Karpas-422 (cell line): ENCODE data around the gene CDKN1A. TPM values are rescaled to one million over a fixed set of nuclear protein-coding genes. Genes with fewer than 3 reads are reported as not detected.
A peak's percentile ranks its signal among the peaks of the same experiment; 100 is the strongest.
"Not testable (repeated sequence)": the region's sequence is repeated elsewhere in the genome, so short reads cannot be mapped to it uniquely, and the experiment has no call there.

Experiments
- DNase-seq: peaks from one replicate; pipeline ENCODE4 v3.0.0-alpha.2; 2015
- H2AFZ ChIP-seq: fragments of 200-600 bp; sonication (generic); 2 replicates; pipeline ENCODE4 v1.6.1; 2014; ENCODE audit warnings: antibody characterized with exemption, low read length, mixed read lengths
- H3K27ac ChIP-seq: fragments of 200-600 bp; sonication (generic); 2 replicates; pipeline ENCODE4 v1.5.1; 2014; ENCODE audit warnings: mild to moderate bottlenecking, low read length, moderate library complexity
- H3K27me3 ChIP-seq: fragments of 200-600 bp; sonication (generic); 2 replicates; pipeline ENCODE4 v1.6.1; 2014; ENCODE audit warnings: low read length, mixed read lengths
- H3K36me3 ChIP-seq: fragments of 200-600 bp; sonication (generic); 2 replicates; pipeline ENCODE4 v1.6.1; 2014; ENCODE audit warnings: low read length, mixed read lengths; ENCODE audit not compliant: insufficient read depth
- H3K4me1 ChIP-seq: fragments of 200-600 bp; sonication (generic); 2 replicates; pipeline ENCODE4 v1.6.1; 2014; ENCODE audit warnings: mild to moderate bottlenecking, low read length, mixed read lengths
- H3K4me2 ChIP-seq: fragments of 200-600 bp; sonication (generic); 2 replicates; pipeline ENCODE4 v1.6.1; 2014; ENCODE audit warnings: low read length, low read depth, mild to moderate bottlenecking; ENCODE audit not compliant: poor library complexity, severe bottlenecking
- H3K4me3 ChIP-seq: fragments of 200-600 bp; sonication (generic); 2 replicates; pipeline ENCODE4 v1.5.1; 2014; ENCODE audit warnings: mild to moderate bottlenecking, antibody characterized with exemption, low read length, mixed read lengths
- H3K79me2 ChIP-seq: fragments of 200-600 bp; sonication (generic); 2 replicates; pipeline ENCODE4 v1.6.1; 2014; ENCODE audit warnings: mild to moderate bottlenecking, low read length, mixed read lengths
- H3K9ac ChIP-seq: fragments of 200-600 bp; sonication (generic); 2 replicates; pipeline ENCODE4 v1.6.0; 2014; ENCODE audit warnings: low read length
- H3K9me2 ChIP-seq: fragments of 200-600 bp; sonication (generic), shearing (Covaris generic); replicated peaks from 2 replicates; pipeline ENCODE4 v1.6.0; 2014; ENCODE audit warnings: mild to moderate bottlenecking, low read length, moderate library complexity; ENCODE audit not compliant: insufficient read depth
- H3K9me3 ChIP-seq: fragments of 300-700, 200-600 bp; sonication (generic); 2 replicates; pipeline ENCODE4 v1.6.1; 2014; ENCODE audit warnings: low read length, mixed read lengths
- H4K20me1 ChIP-seq: fragments of 200-600 bp; sonication (generic); 2 replicates; pipeline ENCODE4 v1.6.1; 2014; ENCODE audit warnings: mild to moderate bottlenecking, antibody characterized with exemption, low read length, low read depth; ENCODE audit not compliant: insufficient read depth
- total RNA-seq: library from RNA; depleted of rRNA; stranded (reverse); fragments of >200 nt; shearing (Covaris generic); gene quantifications from 2 replicates; pipeline ENCODE4 v1.2.3, GENCODE V29; 2014; ENCODE audit warnings: low replicate concordance

Gene CDKN1A
- total RNA-seq, 1 experiment from 2014 or later = 6.8 TPM

- Histone ChIP-seq H3K4me2 (no peak overlapping the region), H2AFZ (no peak overlapping the region)
These were observed 28.6 kb upstream of the CDKN1A start for GRCh38 chr6:36649701-36650484.

GRCh38 chr6:36650848-36651478, 27.6 kb upstream of the CDKN1A start:
- Histone ChIP-seq H2AFZ (no peak overlapping the region), H3K4me3 (no peak overlapping the region), H4K20me1 (no peaks in the 10 kb centered on the region), H3K27ac (no peak overlapping the region), H3K27me3 (no peaks in the 10 kb centered on the region), H3K4me1 (peaks cover 9% of the 10 kb centered on the region), H3K4me2 (peak overlapping the region; percentile 6), H3K36me3 (no peaks in the 10 kb centered on the region), H3K9me3 (no peaks in the 10 kb centered on the region), H3K9me2 (no peaks in the 10 kb centered on the region), H3K9ac (no peak overlapping the region), H3K79me2 (no peaks in the 10 kb centered on the region)
- peak; percentile 64 for DNase-seq

More at GRCh38 chr6:36649701-36650484, 28.6 kb upstream of the CDKN1A start:
- no peak overlapping the region for H3K9ac ChIP-seq
- no peaks in the 10 kb centered on the region for H3K9me3 ChIP-seq
- no peaks in the 10 kb centered on the region for H3K36me3 ChIP-seq
- H3K4me3 ChIP-seq = no peak overlapping the region
- H3K27ac ChIP-seq = no peak overlapping the region
- no peaks in the 10 kb centered on the region for H3K27me3 ChIP-seq
- H3K9me2 ChIP-seq = no peaks in the 10 kb centered on the region
- DNase-seq = no peak
- peaks cover 12% of the 10 kb centered on the region for H3K4me1 ChIP-seq
- no peaks in the 10 kb centered on the region for H4K20me1 ChIP-seq
- H3K79me2 ChIP-seq = no peaks in the 10 kb centered on the region

- no peaks in the 10 kb centered on the region for H3K36me3 ChIP-seq
- H2AFZ ChIP-seq = no peak overlapping the region
- peaks cover 9% of the 10 kb centered on the region for H3K4me1 ChIP-seq
- H3K79me2 ChIP-seq = no peaks in the 10 kb centered on the region
- no peak overlapping the region for H3K4me3 ChIP-seq
- no peak for DNase-seq
- no peak overlapping the region for H3K9ac ChIP-seq
- H3K9me2 ChIP-seq = no peaks in the 10 kb centered on the region
- no peak overlapping the region for H3K27ac ChIP-seq
- H3K27me3 ChIP-seq = no peaks in the 10 kb centered on the region
- H3K9me3 ChIP-seq = no peaks in the 10 kb centered on the region
- H4K20me1 ChIP-seq = no peaks in the 10 kb centered on the region
- no peak overlapping the region for H3K4me2 ChIP-seq
These were observed 26.7 kb upstream of the CDKN1A start for GRCh38 chr6:36651659-36652379.

GRCh38 chr6:36654469-36654868, 24.0 kb upstream of the CDKN1A start:
- not testable (repeated sequence) for H3K4me2 ChIP-seq, H3K9ac ChIP-seq, H3K9me2 ChIP-seq, H3K36me3 ChIP-seq, H4K20me1 ChIP-seq, H3K9me3 ChIP-seq, H3K27ac ChIP-seq, H3K27me3 ChIP-seq, H2AFZ ChIP-seq, H3K79me2 ChIP-seq, DNase-seq, H3K4me3 ChIP-seq
- H3K4me1 ChIP-seq = peaks cover 16% of the 10 kb centered on the region

DNA sequence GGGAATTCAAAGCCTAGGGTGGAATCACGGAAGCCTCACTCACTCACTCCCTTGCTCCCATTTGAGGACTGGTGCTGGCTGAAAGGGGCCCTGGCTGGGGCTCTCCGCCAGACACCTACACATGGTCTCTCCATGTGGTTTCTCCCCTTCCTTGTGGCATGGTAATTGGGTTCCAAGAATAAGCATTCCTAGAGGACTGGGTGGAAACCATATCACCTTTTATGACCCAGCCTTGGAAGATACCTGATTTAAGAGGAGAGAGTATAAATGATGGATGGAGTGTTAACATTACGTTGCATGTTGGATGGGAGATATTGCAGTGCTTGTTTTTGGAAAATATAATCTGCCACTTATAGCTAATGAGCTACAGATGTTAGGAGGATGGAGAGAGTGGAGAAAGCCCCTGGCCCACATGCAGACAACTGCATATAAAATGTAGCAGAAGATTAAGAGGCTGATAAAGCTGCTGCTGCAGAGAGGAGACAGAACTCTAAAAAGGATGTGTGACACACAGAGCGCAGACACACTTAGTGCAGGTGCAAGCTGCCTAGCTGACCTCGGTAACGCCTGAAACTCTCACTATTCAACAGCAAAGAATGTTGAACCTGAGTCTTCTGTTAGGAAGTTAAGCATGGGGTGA, 23.3 kb upstream of the CDKN1A start:
- H3K4me3 ChIP-seq = no peak overlapping the region
- DNase-seq = no peak
- H4K20me1 ChIP-seq = peaks cover 9% of the 10 kb centered on the region; the same call in 1 of the 2 replicates
- no peak overlapping the region for H2AFZ ChIP-seq
- no peaks in the 10 kb centered on the region for H3K9me2 ChIP-seq
- H3K4me2 ChIP-seq = no peak overlapping the region
- no peaks in the 10 kb centered on the region for H3K79me2 ChIP-seq
- no peak overlapping the region for H3K27ac ChIP-seq
- no peaks in the 10 kb centered on the region for H3K36me3 ChIP-seq
- H3K9me3 ChIP-seq = no peaks in the 10 kb centered on the region
- no peaks in the 10 kb centered on the region for H3K27me3 ChIP-seq
- H3K9ac ChIP-seq = no peak overlapping the region
- peaks cover 16% of the 10 kb centered on the region for H3K4me1 ChIP-seq

DNA sequence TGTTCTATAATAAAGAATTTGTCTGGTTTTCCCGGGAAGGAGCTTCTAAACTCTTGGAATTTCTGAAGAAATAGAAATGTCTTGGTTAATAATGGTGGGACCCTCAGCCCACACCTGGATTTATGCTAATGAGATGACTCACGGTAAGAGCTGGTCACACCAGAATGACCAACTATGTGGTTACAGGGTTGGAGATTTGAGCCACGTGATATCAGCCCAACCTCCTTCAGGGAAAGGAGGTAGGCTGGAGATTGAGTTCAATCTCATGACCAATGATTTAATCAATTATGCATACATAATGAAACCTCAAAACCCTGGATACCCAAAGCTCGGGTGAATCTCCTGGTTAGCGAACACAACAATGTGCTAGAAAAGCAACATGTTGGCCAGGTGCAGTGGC, 22.1 kb upstream of the CDKN1A start:
- Histone ChIP-seq H2AFZ (no peak overlapping the region), H3K4me2 (no peak overlapping the region), H3K9me3 (no peaks in the 10 kb centered on the region), H3K27ac (no peak overlapping the region), H3K9ac (no peak overlapping the region), H3K27me3 (no peaks in the 10 kb centered on the region), H3K79me2 (no peaks in the 10 kb centered on the region), H3K4me3 (no peak overlapping the region), H3K36me3 (no peaks in the 10 kb centered on the region), H3K9me2 (no peaks in the 10 kb centered on the region), H4K20me1 (peaks cover 10% of the 10 kb centered on the region; the same call in 1 of the 2 replicates), H3K4me1 (peaks cover 7% of the 10 kb centered on the region)
- DNase-seq = no peak

DNA sequence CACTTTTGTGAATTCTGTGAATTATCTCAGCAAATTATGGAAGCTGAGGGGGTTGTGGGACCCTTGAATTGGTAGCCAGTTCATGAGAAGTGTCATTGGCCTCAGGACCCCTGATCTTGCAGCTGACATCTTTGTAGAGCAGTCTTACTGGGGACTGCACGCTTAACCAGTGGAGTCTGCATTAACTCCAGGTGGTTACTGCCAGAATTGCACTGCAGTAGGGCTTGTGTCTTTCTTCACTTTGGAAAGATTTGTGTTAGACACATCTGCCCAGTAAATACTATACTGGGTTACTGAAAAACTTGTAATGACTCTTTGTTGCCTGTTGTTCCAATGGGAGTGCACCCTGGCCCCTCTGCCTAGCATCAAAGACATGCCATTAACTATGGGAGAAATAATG, 21.2 kb upstream of the CDKN1A start:
- Histone ChIP-seq H3K4me2 (no peak overlapping the region), H3K27ac (no peak overlapping the region), H3K4me3 (no peak overlapping the region), H3K9me3 (no peaks in the 10 kb centered on the region), H3K27me3 (peaks cover 2% of the 10 kb centered on the region; the same call in 1 of the 2 replicates), H4K20me1 (peaks cover 15% of the 10 kb centered on the region; the same call in 1 of the 2 replicates), H3K79me2 (no peaks in the 10 kb centered on the region), H3K4me1 (peaks cover 14% of the 10 kb centered on the region), H3K9ac (no peak overlapping the region), H3K9me2 (no peaks in the 10 kb centered on the region), H2AFZ (no peak overlapping the region), H3K36me3 (no peaks in the 10 kb centered on the region)
- no peak for DNase-seq
